ENCODE measurements around the gene RNF103. TPM values are rescaled to one million over a fixed set of nuclear protein-coding genes. Genes with fewer than 3 reads are reported as not detected.

Gene RNF103
- total RNA-seq, 2 donors from 2014 or later = 11.9 to 17.9 TPM

GRCh38 chr2:86621280-86621943 is 2.3 kb downstream of the RNF103 start:
- 25 to 82% methylated on average over 1 to 6 of the region's 6 CpGs for WGBS, 2 experiments (ENCODE audit: insufficient coverage in 1 of 2, insufficient read length in 1 of 2)
- Mint-ChIP-seq H3K4me1 (peaks cover 20% of the 10 kb centered on the region), H3K9me3 (no peaks in the 10 kb centered on the region), H3K36me3 (ENCODE audit: low read depth) (peaks cover 18% of the 10 kb centered on the region), H3K27ac (no peak overlapping the region), H3K4me3 (peak overlapping the region; percentile 90), H3K27me3 (ENCODE audit: insufficient read depth) (peaks cover 3% of the 10 kb centered on the region)
- H3K9me3 ChIP-seq (ENCODE audit: control insufficient read depth, low read length) = no peaks in the 10 kb centered on the region
- no peak overlapping the region for H3K27ac ChIP-seq (ENCODE audit: low read depth, low read length)
- H3K27me3 ChIP-seq (ENCODE audit: control insufficient read depth, insufficient read depth, low read length, poor library complexity, severe bottlenecking) = no peaks in the 10 kb centered on the region
- H3K4me3 ChIP-seq (ENCODE audit: low read length) = peak overlapping the region; percentile 87
- H3K9ac ChIP-seq (ENCODE audit: extremely low read depth, low read length, poor library complexity, severe bottlenecking) = peak overlapping the region; percentile 76
- no peak for DNase-seq
- peaks cover 2% of the 10 kb centered on the region for H3K4me1 ChIP-seq (ENCODE audit: control insufficient read depth, insufficient read depth, low read length)
- peaks cover 27% of the 10 kb centered on the region for H3K36me3 ChIP-seq (ENCODE audit: control insufficient read depth, insufficient read depth, low read length)
- no peak for TF ChIP-seq CTCF (conservative IDR thresholded peaks at IDR 0.05)

GRCh38 chr2:86617738-86618137 is 5.9 kb downstream of the RNF103 start:
- no peak overlapping the region for H3K9ac ChIP-seq (ENCODE audit: extremely low read depth, low read length, poor library complexity, severe bottlenecking)
- TF ChIP-seq CTCF (conservative IDR thresholded peaks at IDR 0.05) = no peak
- no peak overlapping the region for H3K27ac ChIP-seq (ENCODE audit: low read depth, low read length)
- no peak for DNase-seq
- Mint-ChIP-seq H3K4me1 (peaks cover 13% of the 10 kb centered on the region), H3K9me3 (no peaks in the 10 kb centered on the region), H3K4me3 (no peak overlapping the region), H3K36me3 (ENCODE audit: low read depth) (peaks cover 43% of the 10 kb centered on the region), H3K27me3 (ENCODE audit: insufficient read depth) (peaks cover 3% of the 10 kb centered on the region), H3K27ac (no peak overlapping the region)
- peaks cover 41% of the 10 kb centered on the region for H3K36me3 ChIP-seq (ENCODE audit: control insufficient read depth, insufficient read depth, low read length)
- no peaks in the 10 kb centered on the region for H3K27me3 ChIP-seq (ENCODE audit: control insufficient read depth, insufficient read depth, low read length, poor library complexity, severe bottlenecking)
- H3K4me1 ChIP-seq (ENCODE audit: control insufficient read depth, insufficient read depth, low read length) = peaks cover 2% of the 10 kb centered on the region
- no peak overlapping the region for H3K4me3 ChIP-seq (ENCODE audit: low read length)
- H3K9me3 ChIP-seq (ENCODE audit: control insufficient read depth, low read length) = no peaks in the 10 kb centered on the region

- H3K4me1 Mint-ChIP-seq = peaks cover 13% of the 10 kb centered on the region
- Histone ChIP-seq H3K27me3 (ENCODE audit: control insufficient read depth, insufficient read depth, low read length, poor library complexity, severe bottlenecking) (no peaks in the 10 kb centered on the region), H3K4me1 (ENCODE audit: control insufficient read depth, insufficient read depth, low read length) (peaks cover 2% of the 10 kb centered on the region), H3K4me3 (ENCODE audit: low read length) (no peak overlapping the region), H3K9me3 (ENCODE audit: control insufficient read depth, low read length) (no peaks in the 10 kb centered on the region), H3K27ac (ENCODE audit: low read depth, low read length) (no peak overlapping the region), H3K9ac (ENCODE audit: extremely low read depth, low read length, poor library complexity, severe bottlenecking) (no peak overlapping the region), H3K36me3 (ENCODE audit: control insufficient read depth, insufficient read depth, low read length) (peaks cover 41% of the 10 kb centered on the region)
- peaks cover 43% of the 10 kb centered on the region for H3K36me3 Mint-ChIP-seq (ENCODE audit: low read depth)
- no peak overlapping the region for H3K4me3 Mint-ChIP-seq
- 91 to 100% methylated on average over 1 to 2 of the region's 3 CpGs for WGBS, 2 experiments (ENCODE audit: insufficient coverage in 1 of 2, insufficient read length in 1 of 2)
- no peak for TF ChIP-seq CTCF (conservative IDR thresholded peaks at IDR 0.05)
- H3K27ac Mint-ChIP-seq = no peak overlapping the region
- H3K27me3 Mint-ChIP-seq (ENCODE audit: insufficient read depth) = no peaks in the 10 kb centered on the region
- DNase-seq = no peak
- H3K9me3 Mint-ChIP-seq = no peaks in the 10 kb centered on the region
Measured at GRCh38 chr2:86617153-86617552, 6.5 kb downstream of the RNF103 start.

Data from endodermal cell (in vitro differentiated cells).